ENCODE measurements around the gene GCA.

GRCh38 chr2:162403884-162404283 is 60.0 kb downstream of the GCA start:
- no peak for TF ChIP-seq CTCF (IDR thresholded peaks at IDR 0.05)
- TF ChIP-seq POLR2AphosphoS5 (IDR thresholded peaks at IDR 0.05; ENCODE audit: insufficient read depth in 1 of 2, low read depth in 1 of 2): no peak

Measured in vagina (tissue), 2 donors.